Activated naive CD4-positive, alpha-beta T cell treated with anti-CD3 and anti-CD28 coated beads, Interleukin-2, amount 10 ng/mL, durations not matched to agents 7 days and 5 days (primary cell): ENCODE data around the gene NLGN4X.
"Not testable (repeated sequence)": the region's sequence is repeated elsewhere in the genome, so short reads cannot be mapped to it uniquely, and the experiment has no call there.

ENCODE experiments used
- CTCF ChIA-PET: fragments of 350-600 bp; sonication (Branson Sonifier 250); formaldehyde crosslinking; loops from one replicate; lab custom pipeline; 2021; ENCODE audit warnings: antibody characterized with exemption; lab: Charles Lee
- DNase-seq: peaks from one replicate; pipeline ENCODE4 v3.0.0-alpha.2; 2020
- H3K27ac Mint-ChIP-seq: one replicate; pipeline ENCODE4 v1.8.0; 2021; ENCODE audit warnings: mild to moderate bottlenecking, moderate library complexity, mixed read lengths
- H3K27me3 Mint-ChIP-seq: one replicate; pipeline ENCODE4 v1.8.0; 2021; ENCODE audit warnings: mild to moderate bottlenecking, mixed read lengths
- H3K36me3 Mint-ChIP-seq: one replicate; pipeline ENCODE4 v1.8.0; 2021; ENCODE audit warnings: mixed read lengths
- H3K4me1 Mint-ChIP-seq: one replicate; pipeline ENCODE4 v1.8.0; 2021; ENCODE audit warnings: mixed read lengths
- H3K4me3 Mint-ChIP-seq: one replicate; pipeline ENCODE4 v1.8.0; 2021; ENCODE audit warnings: mild to moderate bottlenecking, moderate library complexity, mixed read lengths
- H3K9me3 Mint-ChIP-seq: one replicate; pipeline ENCODE4 v1.8.0; 2021; ENCODE audit warnings: mixed read lengths

NLGN4X gene

GRCh38 chrX:5916945-5917344, 311.7 kb downstream of the NLGN4X start:
- H3K4me1 Mint-ChIP-seq: no peaks in the 10 kb centered on the region
- no peaks in the 10 kb centered on the region for H3K27me3 Mint-ChIP-seq
- CTCF ChIA-PET: no interaction called here
- no peak overlapping the region for H3K4me3 Mint-ChIP-seq
- H3K9me3 Mint-ChIP-seq: no peaks in the 10 kb centered on the region
- H3K27ac Mint-ChIP-seq: no peak overlapping the region
- no peak for DNase-seq
- no peaks in the 10 kb centered on the region for H3K36me3 Mint-ChIP-seq

- Mint-ChIP-seq H3K27ac (no peak overlapping the region), H3K4me1 (no peaks in the 10 kb centered on the region), H3K27me3 (no peaks in the 10 kb centered on the region), H3K36me3 (no peaks in the 10 kb centered on the region), H3K9me3 (no peaks in the 10 kb centered on the region), H3K4me3 (no peak overlapping the region)
- DNase-seq: no peak
- CTCF ChIA-PET: interaction anchor here (0.6 kb wide), 1 partner anchor 1087 kb away, joined by 3 read pairs; no protein-coding TSS in a partner anchor
Measured at GRCh38 chrX:5915783-5916182, 312.9 kb downstream of the NLGN4X start.

- Mint-ChIP-seq H3K4me1 (no peaks in the 10 kb centered on the region), H3K27me3 (no peaks in the 10 kb centered on the region), H3K4me3 (no peak overlapping the region), H3K27ac (no peak overlapping the region), H3K9me3 (no peaks in the 10 kb centered on the region), H3K36me3 (no peaks in the 10 kb centered on the region)
- CTCF ChIA-PET: no interaction called here
- DNase-seq: no peak
Measured at GRCh38 chrX:5907207-5907606, 321.5 kb downstream of the NLGN4X start.

GRCh38 chrX:5903586-5904190, 325.0 kb downstream of the NLGN4X start:
- CTCF ChIA-PET, H3K27me3 Mint-ChIP-seq, H3K4me1 Mint-ChIP-seq, H3K9me3 Mint-ChIP-seq, H3K4me3 Mint-ChIP-seq, DNase-seq, H3K27ac Mint-ChIP-seq, H3K36me3 Mint-ChIP-seq: not testable (repeated sequence)

- Mint-ChIP-seq H3K27me3 (no peaks in the 10 kb centered on the region), H3K4me3 (no peak overlapping the region), H3K27ac (no peak overlapping the region), H3K36me3 (no peaks in the 10 kb centered on the region), H3K9me3 (no peaks in the 10 kb centered on the region), H3K4me1 (no peaks in the 10 kb centered on the region)
- CTCF ChIA-PET: no interaction called here
- DNase-seq: no peak
Measured at GRCh38 chrX:5898463-5898862, 330.2 kb downstream of the NLGN4X start.

- Mint-ChIP-seq H3K36me3 (no peaks in the 10 kb centered on the region), H3K4me1 (no peaks in the 10 kb centered on the region), H3K9me3 (no peaks in the 10 kb centered on the region), H3K4me3 (no peak overlapping the region), H3K27me3 (no peaks in the 10 kb centered on the region), H3K27ac (no peak overlapping the region)
- CTCF ChIA-PET: no interaction called here
- no peak for DNase-seq
Measured at GRCh38 chrX:5891378-5891777, 337.3 kb downstream of the NLGN4X start.

GRCh38 chrX:5876984-5877596, 351.6 kb downstream of the NLGN4X start:
- no peak overlapping the region for H3K27ac Mint-ChIP-seq
- CTCF ChIA-PET: no interaction called here
- no peaks in the 10 kb centered on the region for H3K27me3 Mint-ChIP-seq
- DNase-seq: no peak
- H3K4me1 Mint-ChIP-seq: no peaks in the 10 kb centered on the region
- no peaks in the 10 kb centered on the region for H3K9me3 Mint-ChIP-seq
- H3K36me3 Mint-ChIP-seq: no peaks in the 10 kb centered on the region
- no peak overlapping the region for H3K4me3 Mint-ChIP-seq

- no peak overlapping the region for H3K4me3 Mint-ChIP-seq
Measured at GRCh38 chrX:5870238-5870637, 358.4 kb downstream of the NLGN4X start.

GRCh38 chrX:5869786-5870185, 358.9 kb downstream of the NLGN4X start:
- Mint-ChIP-seq H3K27me3 (no peaks in the 10 kb centered on the region), H3K27ac (no peak overlapping the region), H3K9me3 (peaks cover 3% of the 10 kb centered on the region), H3K4me1 (no peaks in the 10 kb centered on the region), H3K36me3 (no peaks in the 10 kb centered on the region), H3K4me3 (no peak overlapping the region)
- DNase-seq: no peak
- CTCF ChIA-PET: no interaction called here

More at GRCh38 chrX:5870238-5870637, 358.4 kb downstream of the NLGN4X start:
- Mint-ChIP-seq H3K9me3 (peaks cover 3% of the 10 kb centered on the region), H3K27ac (no peak overlapping the region), H3K4me1 (no peaks in the 10 kb centered on the region), H3K36me3 (no peaks in the 10 kb centered on the region), H3K27me3 (no peaks in the 10 kb centered on the region)
- no peak for DNase-seq
- CTCF ChIA-PET: no interaction called here

GRCh38 chrX:5867778-5868177, 360.9 kb downstream of the NLGN4X start:
- H3K9me3 Mint-ChIP-seq: peaks cover 3% of the 10 kb centered on the region

GRCh38 chrX:5857232-5857631, 371.4 kb downstream of the NLGN4X start:
- H3K4me1 Mint-ChIP-seq: no peaks in the 10 kb centered on the region
- H3K27me3 Mint-ChIP-seq: no peaks in the 10 kb centered on the region
- no peaks in the 10 kb centered on the region for H3K9me3 Mint-ChIP-seq
- no peaks in the 10 kb centered on the region for H3K36me3 Mint-ChIP-seq
- H3K27ac Mint-ChIP-seq: no peak overlapping the region
- CTCF ChIA-PET: interaction anchor here (0.6 kb wide), 1 partner anchor 495 kb away, joined by 3 read pairs; no protein-coding TSS in a partner anchor
- H3K4me3 Mint-ChIP-seq: no peak overlapping the region
- DNase-seq: no peak

More at GRCh38 chrX:5867778-5868177, 360.9 kb downstream of the NLGN4X start:
- no peaks in the 10 kb centered on the region for H3K27me3 Mint-ChIP-seq
- H3K4me3 Mint-ChIP-seq: no peak overlapping the region
- CTCF ChIA-PET: no interaction called here
- no peaks in the 10 kb centered on the region for H3K4me1 Mint-ChIP-seq
- DNase-seq: no peak
- H3K27ac Mint-ChIP-seq: no peak overlapping the region
- no peaks in the 10 kb centered on the region for H3K36me3 Mint-ChIP-seq

GRCh38 chrX:5852941-5853340, 375.7 kb downstream of the NLGN4X start:
- DNase-seq: no peak
- CTCF ChIA-PET: no interaction called here
- Mint-ChIP-seq H3K9me3 (no peaks in the 10 kb centered on the region), H3K36me3 (no peaks in the 10 kb centered on the region), H3K4me3 (no peak overlapping the region), H3K27me3 (no peaks in the 10 kb centered on the region), H3K4me1 (no peaks in the 10 kb centered on the region), H3K27ac (no peak overlapping the region)

- DNase-seq: no peak
- H3K4me3 Mint-ChIP-seq: no peak overlapping the region
- peaks cover 2% of the 10 kb centered on the region for H3K9me3 Mint-ChIP-seq
- H3K27ac Mint-ChIP-seq: no peak overlapping the region
- H3K36me3 Mint-ChIP-seq: no peaks in the 10 kb centered on the region
- CTCF ChIA-PET: no interaction called here
- H3K4me1 Mint-ChIP-seq: no peaks in the 10 kb centered on the region
- H3K27me3 Mint-ChIP-seq: no peaks in the 10 kb centered on the region
Measured at GRCh38 chrX:5842601-5843000, 386.1 kb downstream of the NLGN4X start.
